GM19238 (cell line): ENCODE results near the gene FANK1.
"Not testable (repeated sequence)": the region's sequence is repeated elsewhere in the genome, so short reads cannot be mapped to it uniquely, and the experiment has no call there.

Experiments used
- DNase-seq: peaks from one replicate; pipeline ENCODE4 v3.0.0; 2011; ENCODE audit warnings: low spot score; ENCODE audit not compliant: insufficient read length

FANK1 gene

GRCh38 chr10:125886914-125887512 is 9.4 kb upstream of the FANK1 start:
- no peak for DNase-seq

GRCh38 chr10:125889441-125889840 is 6.9 kb upstream of the FANK1 start:
- DNase-seq, result not testable (repeated sequence)

GRCh38 chr10:125892402-125892801 is 4.0 kb upstream of the FANK1 start:
- DNase-seq, result not testable (repeated sequence)

GRCh38 chr10:125894176-125894575 is 2.2 kb upstream of the FANK1 start:
- not testable (repeated sequence) for DNase-seq

GRCh38 chr10:125895130-125896087 is 955 bp upstream of the FANK1 start:
- not testable (repeated sequence) for DNase-seq

- DNase-seq, result not testable (repeated sequence)
Observed at GRCh38 chr10:125897317-125897716, 953 bp downstream of the FANK1 start.

GRCh38 chr10:125900963-125901362 is 4.6 kb downstream of the FANK1 start:
- DNase-seq, result not testable (repeated sequence)

GRCh38 chr10:125903135-125903640 is 6.8 kb downstream of the FANK1 start:
- DNase-seq, result not testable (repeated sequence)

- DNase-seq, result not testable (repeated sequence)
Observed at GRCh38 chr10:125905069-125905994, 9.0 kb downstream of the FANK1 start.

- DNase-seq, result not testable (repeated sequence)
Observed at GRCh38 chr10:125907598-125907997, 11.2 kb downstream of the FANK1 start.

- DNase-seq, result not testable (repeated sequence)
Observed at GRCh38 chr10:125908813-125909212, 12.4 kb downstream of the FANK1 start.

GRCh38 chr10:125909491-125909890 is 13.1 kb downstream of the FANK1 start:
- DNase-seq, result not testable (repeated sequence)

- no peak for DNase-seq
Observed at GRCh38 chr10:125911145-125911544, 14.8 kb downstream of the FANK1 start.

GRCh38 chr10:125911990-125912389 is 15.6 kb downstream of the FANK1 start:
- no peak for DNase-seq

GRCh38 chr10:125913277-125913676 is 16.9 kb downstream of the FANK1 start:
- DNase-seq, result not testable (repeated sequence)

GRCh38 chr10:125916977-125917376 is 20.6 kb downstream of the FANK1 start:
- DNase-seq, result no peak

- DNase-seq, result not testable (repeated sequence)
Observed at GRCh38 chr10:125917704-125918361, 21.5 kb downstream of the FANK1 start.

GRCh38 chr10:125921643-125922306 is 25.4 kb downstream of the FANK1 start:
- DNase-seq, result not testable (repeated sequence)

GRCh38 chr10:125925262-125925834 is 29.0 kb downstream of the FANK1 start:
- DNase-seq, result no peak

- DNase-seq, result no peak
Observed at GRCh38 chr10:125926247-125926646, 29.9 kb downstream of the FANK1 start.
